ENCODE results near the gene PTPRN2. TPM values are rescaled to one million over a fixed set of nuclear protein-coding genes. Genes with fewer than 3 reads are reported as not detected.

The PTPRN2 gene
- total and polyA plus RNA-seq, 2 of the 8 experiments (the other 6 are each of a cell fraction or from before 2014, with no cell fraction given), result 2.6 to 4.5 TPM

- H3K9ac ChIP-seq (replicated peaks in 1 of 4; ENCODE audit: extremely low read depth in 1 of 4, low read depth in 3 of 4, low read length in 3 of 4), result no peak overlapping the region
- DNase-seq (ENCODE audit: low read depth in 1 of 2, low spot score in 2 of 2) (no peak), FAIRE-seq (no peak)
- no peak overlapping the region for H2AK5ac ChIP-seq (ENCODE audit: low read depth, low read length)
- no peak overlapping the region for H3K56ac ChIP-seq (replicated peaks; ENCODE audit: insufficient read length, low read depth, low read length)
- H4K5ac ChIP-seq (ENCODE audit: insufficient read length, low read depth, low read length), result no peak overlapping the region
- no peak overlapping the region for H3K14ac ChIP-seq (ENCODE audit: insufficient read length)
- H3K9me3 ChIP-seq (ENCODE audit: insufficient read depth in 2 of 2, low read depth in 1 of 2, low read length in 1 of 2), result no peaks in the 10 kb centered on the region
- H2BK15ac ChIP-seq (ENCODE audit: low read length), result no peak overlapping the region
- peaks cover 0 to 5% of the 10 kb centered on the region in 2 experiments for H4K20me1 ChIP-seq (replicated peaks in 1 of 2; ENCODE audit: control insufficient read depth in 1 of 2, insufficient read depth in 2 of 2, low read length in 2 of 2)
- no peaks in the 10 kb centered on the region for H3K79me2 ChIP-seq (ENCODE audit: control insufficient read depth in 1 of 2, insufficient read depth in 2 of 2, low read length in 2 of 2)
- H4K91ac ChIP-seq (replicated peaks; ENCODE audit: insufficient read length, low read length), result no peak overlapping the region
- H2AFZ ChIP-seq (ENCODE audit: low read length), result no peak overlapping the region
- POLR2A ChIA-PET (ENCODE audit: partially characterized antibody), result interaction anchor here (1.0 kb wide), 1 partner anchor 10 kb away, joined by 4 read pairs; no protein-coding TSS in a partner anchor
- H2BK12ac ChIP-seq (ENCODE audit: low read depth, low read length), result no peak overlapping the region
- H3K18ac ChIP-seq (ENCODE audit: extremely low read depth, low read length), result no peak overlapping the region
- no peak overlapping the region for H3K4ac ChIP-seq (replicated peaks; ENCODE audit: insufficient read length, low read depth, low read length)
- no peaks in the 10 kb centered on the region; a peak in 1 of 7 replicates for H3K27me3 ChIP-seq (replicated peaks in 1 of 4; ENCODE audit: control insufficient read depth in 3 of 4, extremely low read depth in 1 of 4, insufficient read depth in 3 of 4, low read length in 3 of 4)
- H2BK5ac ChIP-seq (ENCODE audit: low read depth, low read length), result no peak overlapping the region
- no peaks in the 10 kb centered on the region for H3K36me3 ChIP-seq (ENCODE audit: control insufficient read depth in 2 of 4, insufficient read depth in 4 of 4, low read length in 3 of 4)
- H4K8ac ChIP-seq (ENCODE audit: extremely low read depth, insufficient read depth, low read length), result no peak overlapping the region; the same call in 1 of the 2 replicates
- WGBS, 2 experiments (ENCODE audit: extremely low coverage in 1 of 2, insufficient coverage in 1 of 2, insufficient read length in 1 of 2, insufficient replicate concordance in 2 of 2, low coverage in 1 of 2, low lambda C conversion rate in 2 of 2, missing lambda C conversion rate in 1 of 2), result 86% methylated on average over 22 of the region's 22 CpGs; no CpG with 5 or more reads in 1 of the 2 experiments
- peaks cover 2% of the 10 kb centered on the region; the same call in 1 of the 2 replicates for H3K79me1 ChIP-seq (ENCODE audit: low read depth, low read length)
- peaks cover 7% of the 10 kb centered on the region; the same call in 1 of the 2 replicates for H3K23me2 ChIP-seq (ENCODE audit: low read depth, low read length)
- H2BK20ac ChIP-seq (ENCODE audit: low read length), result no peak overlapping the region
- CTCF ChIA-PET (ENCODE audit: partially characterized antibody), result interaction anchor here (0.7 to 2.5 kb wide), 4 partner anchors 35 to 247 kb away, joined by 3 to 11 read pairs (median 4); no protein-coding TSS in a partner anchor
- no peaks in the 10 kb centered on the region for H3K4me1 ChIP-seq (replicated peaks in 1 of 4; ENCODE audit: control insufficient read depth in 3 of 4, insufficient read depth in 4 of 4, low read length in 3 of 4)
- no peak overlapping the region for H3K27ac ChIP-seq (ENCODE audit: low read depth, low read length)
- no peak overlapping the region for H3K23ac ChIP-seq (ENCODE audit: insufficient read length)
- H2BK120ac ChIP-seq (replicated peaks; ENCODE audit: low read depth, low read length), result no peak overlapping the region
- H3K4me3 ChIP-seq (ENCODE audit: extremely low read depth in 1 of 4, insufficient read depth in 2 of 4, low read depth in 3 of 4, low read length in 4 of 4), result no peak overlapping the region
- H3K4me2 ChIP-seq (ENCODE audit: insufficient read depth in 1 of 2, low read depth in 2 of 2, low read length in 2 of 2), result no peak overlapping the region
Observed at GRCh38 chr7:157549612-157550299, 1037.9 kb downstream of the PTPRN2 start.

Data from H1 (cell line).